GM19438 (cell line): ENCODE data around the gene ANTXRL.
"Not testable (repeated sequence)": the region's sequence is repeated elsewhere in the genome, so short reads cannot be mapped to it uniquely, and the experiment has no call there.

Source experiments
- ATAC-seq: cut with Tn5 transposase; IDR thresholded peaks from one replicate; pipeline ENCODE4 v1.9.1; 2021; ENCODE audit warnings: low read depth; ENCODE audit not compliant: unreplicated experiment

The ANTXRL gene

DNA sequence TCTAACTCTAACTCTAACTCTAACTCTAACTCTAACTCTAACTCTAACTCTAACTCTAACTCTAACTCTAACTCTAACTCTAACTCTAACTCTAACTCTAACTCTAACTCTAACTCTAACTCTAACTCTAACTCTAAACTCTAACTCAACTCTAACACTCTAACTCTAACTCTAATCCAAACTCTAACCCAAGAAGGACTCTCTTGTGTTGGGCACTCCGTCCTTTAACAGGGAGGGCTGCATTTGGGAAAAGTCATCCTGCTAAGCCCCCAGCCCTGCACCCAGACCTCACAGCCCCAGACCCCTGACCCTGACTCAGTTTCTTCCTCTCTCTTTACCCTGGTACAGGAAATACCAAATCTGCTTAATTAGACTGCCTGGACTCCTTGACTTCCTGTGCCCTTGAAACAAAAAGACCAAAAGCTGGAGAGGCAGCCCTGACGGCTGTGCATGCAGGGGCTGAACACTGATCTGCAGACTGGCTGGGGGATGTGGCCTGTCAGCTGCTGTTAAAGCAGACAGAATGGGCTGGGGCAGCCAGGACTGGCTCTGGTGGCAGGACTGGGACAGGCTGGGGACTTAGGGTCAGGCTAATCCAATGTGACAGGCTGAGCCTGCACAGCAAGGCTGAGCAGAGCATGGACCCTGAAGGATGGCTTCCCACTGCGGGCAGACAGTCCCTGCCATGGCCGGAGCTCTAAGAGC lies 14.8 kb upstream of the ANTXRL start:
- ATAC-seq, result not testable (repeated sequence)

DNA sequence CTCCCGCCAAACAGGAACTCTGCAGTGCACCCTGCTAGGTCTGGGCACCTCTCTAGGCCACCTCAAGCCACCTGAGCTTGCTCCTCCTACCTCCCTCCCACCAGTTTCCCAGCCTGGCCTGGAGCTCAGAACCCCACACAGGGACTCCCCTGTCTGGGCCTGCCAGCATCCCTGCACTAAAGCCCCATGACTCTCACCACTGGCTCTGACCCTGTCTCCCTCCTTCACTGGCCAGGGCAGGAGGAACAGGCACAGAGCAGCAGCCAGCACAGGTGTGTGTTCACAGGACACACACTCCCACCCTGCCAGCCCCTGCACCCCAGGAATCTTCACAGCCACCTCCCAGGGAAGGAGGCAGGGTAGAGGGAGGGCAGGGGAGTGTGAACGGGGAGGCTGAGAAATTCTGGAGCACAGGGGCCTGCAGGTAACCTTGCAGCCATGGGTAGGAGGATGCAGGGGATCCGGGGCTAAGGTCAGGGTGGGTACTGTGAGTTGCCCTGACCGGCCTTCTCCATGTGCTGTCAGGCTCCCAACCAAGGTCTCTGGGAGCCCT lies 13.9 kb upstream of the ANTXRL start:
- ATAC-seq, result no peak

- no peak for ATAC-seq
These were observed 13.0 kb upstream of the ANTXRL start for GRCh38 chr10:46273506-46274477.

- ATAC-seq, result no peak
These were observed 9.0 kb upstream of the ANTXRL start for GRCh38 chr10:46277840-46278239.

DNA sequence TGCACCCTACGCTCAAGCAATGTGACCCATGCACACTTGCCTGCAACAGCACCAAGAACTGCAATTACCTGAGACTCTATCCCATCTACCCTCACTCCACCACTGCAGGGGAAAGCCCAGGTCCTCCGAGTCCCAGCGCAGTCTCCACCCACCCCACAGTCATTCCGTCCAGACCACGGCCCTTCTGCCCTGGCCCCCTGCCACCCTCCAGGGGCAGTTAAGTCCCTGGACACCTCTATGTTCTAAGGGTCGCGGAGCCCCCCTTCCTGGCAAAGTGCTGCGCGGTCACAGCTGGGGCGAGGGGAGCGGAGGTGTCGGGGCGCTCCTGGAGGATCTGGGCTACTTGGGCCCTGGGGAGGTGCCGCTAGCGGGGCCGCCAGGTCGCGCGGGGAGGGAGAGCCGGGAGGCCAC lies 4.4 kb upstream of the ANTXRL start:
- ATAC-seq, result not testable (repeated sequence)

DNA sequence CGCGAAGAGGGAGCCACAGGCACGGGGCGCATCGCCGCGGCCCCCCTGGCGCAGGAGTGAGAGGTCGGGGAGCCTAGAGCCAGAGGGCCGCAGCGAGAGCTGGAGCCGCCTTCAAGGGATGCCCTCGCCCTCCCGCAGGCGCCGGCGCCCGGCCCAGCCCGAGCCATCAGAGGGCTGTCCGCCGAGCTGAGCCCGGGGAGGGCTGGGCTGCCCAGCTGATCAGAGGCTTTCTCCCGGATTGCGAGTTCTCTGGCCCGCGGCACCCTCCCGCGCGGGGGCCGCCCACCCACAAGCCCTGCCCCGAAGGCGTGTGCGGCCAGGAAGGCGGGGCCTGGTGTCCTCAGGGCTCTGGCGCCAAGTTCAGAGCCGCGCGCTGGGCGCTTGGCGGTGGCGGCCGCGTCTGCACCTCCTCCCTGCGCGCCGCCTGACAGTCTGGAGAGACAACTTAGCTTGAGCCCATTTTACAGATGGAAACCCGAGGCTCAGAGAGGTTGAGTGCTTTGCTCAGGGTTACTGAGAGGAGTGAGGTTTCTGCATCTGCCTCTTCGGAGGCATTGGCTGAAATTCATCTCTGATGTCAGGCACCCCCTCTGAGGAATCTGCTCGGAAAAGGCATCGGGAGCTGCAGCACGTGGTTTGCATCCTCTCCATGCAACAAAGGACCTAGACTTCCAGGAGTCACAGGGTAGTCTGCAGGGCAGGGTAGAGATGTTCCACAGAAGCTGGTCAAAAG lies 3.8 kb upstream of the ANTXRL start:
- peak; percentile 43 for ATAC-seq

DNA sequence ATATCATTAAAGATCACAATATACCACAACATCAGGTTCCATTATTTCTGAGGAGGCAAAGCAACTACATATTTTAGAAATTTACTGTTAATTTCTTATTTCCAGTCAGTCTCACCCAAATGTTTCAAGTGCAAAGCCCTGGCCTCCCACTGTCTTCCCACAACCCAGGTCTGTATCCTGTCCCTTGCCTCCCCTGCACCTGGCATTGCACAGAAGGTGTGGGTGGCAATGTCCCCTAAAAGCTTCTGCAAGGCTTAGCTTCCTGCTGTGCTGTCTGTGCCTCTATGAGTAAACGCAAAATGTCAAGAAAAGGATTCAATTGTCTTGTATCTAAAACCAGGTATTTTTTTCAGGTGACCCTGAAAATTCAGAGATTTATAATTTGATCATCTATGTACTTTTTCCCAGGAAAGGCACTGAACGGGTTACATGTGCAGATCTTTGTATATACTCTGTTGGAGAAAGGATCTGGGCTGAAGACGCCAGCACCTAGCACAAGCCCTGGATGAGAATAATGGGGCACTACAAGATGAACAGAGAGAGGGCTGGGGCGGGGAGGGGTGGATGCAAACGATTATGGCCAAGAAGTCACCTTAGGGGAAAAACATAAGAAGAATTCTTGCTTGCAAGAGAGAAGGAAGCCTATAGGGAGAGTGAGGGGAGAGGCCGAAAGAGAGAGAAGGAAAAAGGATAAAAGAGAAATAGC lies 3.1 kb upstream of the ANTXRL start:
- no peak for ATAC-seq

DNA sequence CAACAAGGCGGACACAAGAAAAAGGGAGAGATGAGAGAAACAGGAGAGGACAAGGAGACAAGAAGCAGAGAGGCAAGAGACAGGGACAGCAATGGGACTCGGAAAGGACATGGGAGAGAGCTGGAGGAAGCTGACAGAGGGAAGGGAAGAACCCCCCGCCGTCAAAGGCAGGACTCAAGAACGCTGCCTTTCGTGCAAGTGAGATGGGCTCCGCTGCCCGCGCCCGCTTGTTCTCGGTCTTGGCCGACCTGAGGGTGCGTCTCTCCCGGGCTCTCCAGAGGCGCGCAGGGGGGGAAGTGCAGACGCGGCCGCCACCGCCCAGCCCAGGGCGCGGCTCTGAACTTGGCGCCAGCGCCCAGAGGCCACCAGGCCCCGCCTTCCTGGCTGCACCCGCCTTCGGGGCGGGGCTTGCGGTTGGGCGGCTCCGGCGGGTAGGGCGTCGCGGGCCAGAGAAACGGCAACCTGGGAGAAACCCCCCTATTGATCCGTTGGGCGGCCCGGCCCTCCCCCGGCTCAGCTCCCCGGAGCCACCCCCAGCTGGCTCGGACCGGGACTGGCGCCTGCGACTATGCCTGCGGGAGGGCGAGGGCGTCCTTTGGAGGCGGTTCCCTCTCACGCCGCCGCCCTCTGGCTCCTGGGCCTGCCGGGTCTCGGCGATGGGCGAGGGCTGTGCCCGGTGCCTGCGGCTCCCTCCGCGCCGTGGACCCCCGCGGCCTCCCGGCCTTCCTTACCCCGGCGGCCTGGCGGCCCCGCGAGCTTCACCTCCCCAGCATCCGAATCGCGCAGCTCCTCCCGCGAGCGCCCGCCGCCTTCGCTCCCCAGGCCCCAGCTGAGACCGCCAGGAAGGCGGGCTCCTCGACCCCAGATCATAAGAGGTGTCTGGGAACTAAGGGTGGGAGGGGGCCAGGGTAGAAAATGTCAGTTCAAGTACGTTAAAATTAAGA lies 2.2 kb upstream of the ANTXRL start:
- peak; percentile 95 for ATAC-seq

GRCh38 chr10:46285300-46285699 lies 1.5 kb upstream of the ANTXRL start:
- ATAC-seq, result no peak

DNA sequence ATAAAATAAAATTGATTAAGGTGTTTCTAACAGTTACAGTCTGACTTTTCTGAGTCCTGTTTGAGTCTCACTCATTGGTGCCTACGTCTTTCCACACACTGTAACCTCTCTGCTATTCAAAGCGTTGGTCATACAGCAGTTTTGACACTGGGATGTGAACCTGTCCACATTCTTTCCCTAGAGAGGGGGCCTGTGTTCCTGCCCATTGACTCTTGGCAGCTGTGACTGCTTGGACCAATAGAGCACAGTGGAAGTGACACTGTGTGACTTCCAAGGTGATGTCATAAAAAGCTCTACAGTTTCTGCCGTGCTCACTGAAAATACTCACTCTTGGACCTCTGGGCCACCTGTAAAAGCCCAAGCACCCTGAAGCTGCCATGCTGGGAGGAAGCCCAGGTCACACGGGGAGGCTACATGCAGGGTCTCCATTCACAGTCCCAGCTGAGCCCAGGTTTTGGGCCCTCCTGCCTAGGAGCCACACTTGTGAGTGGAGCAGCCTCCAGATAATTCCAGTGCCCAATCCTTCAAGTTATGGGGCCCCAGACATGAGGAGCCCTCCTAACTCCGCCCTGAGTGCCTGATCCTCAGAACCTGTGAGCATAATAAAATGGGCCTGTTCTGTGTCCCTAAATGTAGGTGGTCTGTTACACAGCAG lies 704 bp upstream of the ANTXRL start:
- no peak for ATAC-seq

DNA sequence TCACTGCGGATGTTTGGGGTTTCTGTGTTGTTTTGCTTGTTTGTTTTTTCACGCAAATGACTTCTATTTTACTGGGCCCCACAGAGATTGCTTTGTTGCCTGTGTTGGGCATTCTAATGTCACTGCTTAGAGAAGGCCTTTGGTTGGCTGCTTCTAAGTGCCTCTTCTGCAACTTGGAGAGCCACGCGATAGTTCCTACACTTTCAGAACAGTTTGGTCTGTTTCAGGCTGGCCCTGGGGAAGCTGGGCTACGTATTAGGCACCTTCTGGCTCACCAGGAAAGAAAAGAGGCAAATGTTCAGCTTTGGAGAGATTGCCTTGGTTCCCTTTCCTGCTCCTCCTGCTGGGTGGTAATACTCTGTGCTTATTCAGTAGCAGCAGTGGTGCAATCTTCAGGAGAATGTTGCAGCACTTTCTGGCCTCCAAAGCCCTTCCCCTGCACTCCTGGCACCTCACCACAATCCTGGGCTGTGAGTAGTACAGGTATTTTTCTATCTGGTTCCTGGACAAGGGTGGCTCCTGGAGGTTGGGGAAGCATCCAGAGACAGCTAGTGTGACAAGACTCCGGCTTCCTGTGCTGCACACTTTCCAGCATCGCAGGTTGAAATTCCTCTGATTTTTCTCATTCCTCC lies 1.2 kb downstream of the ANTXRL start:
- no peak for ATAC-seq

- ATAC-seq, result no peak
These were observed 1.9 kb downstream of the ANTXRL start for GRCh38 chr10:46288601-46289206.

GRCh38 chr10:46289209-46289810 lies 2.5 kb downstream of the ANTXRL start:
- no peak for ATAC-seq

DNA sequence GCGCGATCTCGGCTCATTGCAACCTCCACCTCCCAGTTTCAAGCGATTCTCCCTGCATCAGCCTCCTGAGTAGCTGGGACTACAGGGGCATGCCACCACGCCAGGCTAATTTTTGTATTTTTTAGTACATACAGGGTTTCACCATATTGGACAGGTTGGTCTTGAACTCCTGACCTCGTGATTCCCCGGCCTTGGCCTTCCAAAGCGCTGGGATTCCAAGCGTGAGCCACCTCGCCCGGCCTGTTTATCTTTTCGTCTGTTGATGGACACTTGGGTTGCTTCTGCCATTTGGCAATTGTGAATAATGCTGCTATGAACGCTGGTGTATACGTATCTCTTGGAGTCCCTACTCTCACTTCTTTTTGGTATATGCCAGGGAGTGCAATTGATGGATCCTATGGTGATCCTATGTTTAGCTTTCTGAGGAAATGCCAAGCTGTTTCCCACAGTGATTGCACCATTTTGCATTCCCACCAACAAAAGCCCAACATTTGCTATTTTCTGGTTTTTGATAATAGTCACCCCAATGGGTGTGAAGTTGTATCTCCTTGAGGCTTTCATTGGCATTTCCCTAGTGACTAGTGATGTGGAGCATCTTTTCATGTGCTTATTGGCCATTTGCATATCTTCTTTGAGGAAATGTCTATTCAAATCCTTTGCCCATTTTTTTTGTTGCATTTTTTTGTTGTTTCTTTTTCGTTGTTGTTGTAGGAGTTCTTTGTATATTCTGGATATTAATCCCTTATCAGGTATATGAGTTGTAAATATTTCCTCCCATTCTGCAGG lies 3.5 kb downstream of the ANTXRL start:
- no peak for ATAC-seq

DNA sequence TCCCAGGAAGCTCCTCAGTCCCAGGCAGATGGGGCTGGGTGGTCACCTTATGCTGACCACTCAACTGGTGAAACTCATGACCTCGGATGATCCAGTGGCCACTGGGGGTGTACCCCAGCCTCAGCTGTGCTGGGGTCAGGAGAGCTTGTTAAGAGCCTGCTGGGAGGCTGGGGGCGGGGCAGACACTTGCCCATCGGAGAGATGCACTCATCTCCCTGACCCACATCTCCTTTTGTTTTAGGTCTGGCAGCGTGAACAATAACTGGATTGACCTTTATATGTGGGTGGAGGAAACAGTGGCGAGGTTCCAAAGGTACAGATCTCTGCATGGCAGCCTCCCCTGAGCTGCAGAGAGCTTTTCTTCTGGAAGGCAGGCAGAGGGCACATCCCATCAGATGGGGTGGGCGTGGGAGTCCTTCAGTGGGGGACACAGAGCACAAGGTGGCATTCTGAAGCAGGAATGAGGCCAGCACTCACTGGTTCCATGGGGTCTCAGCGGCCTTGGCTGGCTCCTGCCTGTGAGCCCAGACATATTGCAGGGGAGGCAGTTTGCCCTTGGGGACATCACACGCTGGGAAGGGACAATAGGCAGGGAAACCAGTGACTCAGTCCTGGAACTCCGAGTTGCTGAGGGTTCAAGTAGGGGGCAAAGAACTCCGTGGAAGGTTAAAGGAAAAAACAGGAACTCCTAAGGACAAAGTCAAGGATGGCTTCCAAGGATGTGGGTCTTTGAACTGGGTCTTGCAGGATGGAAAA lies 5.2 kb downstream of the ANTXRL start:
- ATAC-seq, result no peak

- no peak for ATAC-seq
These were observed 5.8 kb downstream of the ANTXRL start for GRCh38 chr10:46292573-46293023.
